ENCODE measurements around the gene PPDPF. TPM values are rescaled to one million over a fixed set of nuclear protein-coding genes. Genes with fewer than 3 reads are reported as not detected.

The PPDPF gene
- total RNA-seq, 1 experiment from 2014 or later = 245 TPM

- Histone ChIP-seq H3K4me3 (ENCODE audit: low read length) (no peak overlapping the region), H3F3A (ENCODE audit: low read length, unreplicated experiment) (peaks cover 5% of the 10 kb centered on the region), H3K27ac (ENCODE audit: low read length) (no peak overlapping the region), H3K79me2 (ENCODE audit: low read length) (peaks cover 8% of the 10 kb centered on the region), H3K9me3 (ENCODE audit: low read length) (no peaks in the 10 kb centered on the region), H3K4me1 (ENCODE audit: insufficient read depth, low read length) (peaks cover 8% of the 10 kb centered on the region), H3K4me2 (ENCODE audit: low read length) (no peak overlapping the region), H4K20me1 (ENCODE audit: low read length) (no peaks in the 10 kb centered on the region), H3K9ac (ENCODE audit: low read length) (no peak overlapping the region), H2AFZ (ENCODE audit: low read length) (no peak overlapping the region), H3K27me3 (ENCODE audit: low read length) (no peaks in the 10 kb centered on the region), H3K9me2 (replicated peaks; ENCODE audit: low read length) (no peaks in the 10 kb centered on the region), H3K36me3 (ENCODE audit: low read depth, low read length) (no peaks in the 10 kb centered on the region)
- intact Hi-C loops (cut with micrococcal nuclease) = loop anchor here (5.0 kb wide), 1 partner anchor 605 kb away; the partner anchor contains the start of gene DIDO1
- TF ChIP-seq EZH2phosphoT487 (IDR thresholded peaks at IDR 0.05; ENCODE audit: borderline replicate concordance, low read length) (no peak), CTCF (conservative IDR thresholded peaks at IDR 0.05; ENCODE audit: low read depth, low read length) (no peak), EZH2 (IDR thresholded peaks at IDR 0.05; ENCODE audit: low read length, unreplicated experiment) (no peak)
- no TSS peak for BruUV-seq (replicated peaks)
- CTCF ChIA-PET = no interaction called here
- ATAC-seq (no peak), DNase-seq (no peak)
- POLR2A ChIA-PET (ENCODE audit: unreplicated experiment) = no interaction called here
Measured at GRCh38 chr20:63531686-63532448, 11.3 kb downstream of the PPDPF start.

GRCh38 chr20:63532449-63532971 lies 11.9 kb downstream of the PPDPF start:
- ChIA-PET CTCF (no interaction called here), POLR2A (ENCODE audit: unreplicated experiment) (no interaction called here)
- Histone ChIP-seq H3F3A (ENCODE audit: low read length, unreplicated experiment) (peaks cover under 1% of the 10 kb centered on the region), H3K9ac (ENCODE audit: low read length) (no peak overlapping the region), H3K27ac (ENCODE audit: low read length) (no peak overlapping the region), H3K9me3 (ENCODE audit: low read length) (no peaks in the 10 kb centered on the region), H3K36me3 (ENCODE audit: low read depth, low read length) (no peaks in the 10 kb centered on the region), H3K27me3 (ENCODE audit: low read length) (no peaks in the 10 kb centered on the region), H2AFZ (ENCODE audit: low read length) (no peak overlapping the region), H3K9me2 (replicated peaks; ENCODE audit: low read length) (no peaks in the 10 kb centered on the region), H3K4me1 (ENCODE audit: insufficient read depth, low read length) (peaks cover 14% of the 10 kb centered on the region), H3K4me3 (ENCODE audit: low read length) (no peak overlapping the region), H3K4me2 (ENCODE audit: low read length) (no peak overlapping the region), H4K20me1 (ENCODE audit: low read length) (no peaks in the 10 kb centered on the region), H3K79me2 (ENCODE audit: low read length) (peaks cover 11% of the 10 kb centered on the region)
- intact Hi-C loops (cut with micrococcal nuclease) = loop anchor here (5.0 kb wide), 1 partner anchor 605 kb away; the partner anchor contains the start of gene DIDO1
- BruUV-seq (replicated peaks) = no TSS peak
- DNase-seq = no peak
- TF ChIP-seq CTCF (conservative IDR thresholded peaks at IDR 0.05; ENCODE audit: low read depth, low read length) (no peak), EZH2 (IDR thresholded peaks at IDR 0.05; ENCODE audit: low read length, unreplicated experiment) (no peak), EZH2phosphoT487 (IDR thresholded peaks at IDR 0.05; ENCODE audit: borderline replicate concordance, low read length) (no peak)
- ATAC-seq = no peak

- ATAC-seq = no peak
- H3K27ac ChIP-seq (ENCODE audit: low read length) = no peak overlapping the region
- CTCF ChIA-PET = no interaction called here
- DNase-seq = no peak
- no peak overlapping the region for H3K4me2 ChIP-seq (ENCODE audit: low read length)
- H3F3A ChIP-seq (ENCODE audit: low read length, unreplicated experiment) = no peaks in the 10 kb centered on the region
- no peak overlapping the region for H3K9ac ChIP-seq (ENCODE audit: low read length)
- H3K9me3 ChIP-seq (ENCODE audit: low read length) = no peaks in the 10 kb centered on the region
- H4K20me1 ChIP-seq (ENCODE audit: low read length) = no peaks in the 10 kb centered on the region
- peaks cover 16% of the 10 kb centered on the region for H3K4me1 ChIP-seq (ENCODE audit: insufficient read depth, low read length)
- BruUV-seq (replicated peaks) = no TSS peak
- POLR2A ChIA-PET (ENCODE audit: unreplicated experiment) = no interaction called here
- H3K27me3 ChIP-seq (ENCODE audit: low read length) = no peaks in the 10 kb centered on the region
- no peak overlapping the region for H3K4me3 ChIP-seq (ENCODE audit: low read length)
- H3K9me2 ChIP-seq (replicated peaks; ENCODE audit: low read length) = no peaks in the 10 kb centered on the region
- no peaks in the 10 kb centered on the region for H3K36me3 ChIP-seq (ENCODE audit: low read depth, low read length)
- no peak for TF ChIP-seq CTCF (conservative IDR thresholded peaks at IDR 0.05; ENCODE audit: low read depth, low read length)
- no peak for TF ChIP-seq EZH2phosphoT487 (IDR thresholded peaks at IDR 0.05; ENCODE audit: borderline replicate concordance, low read length)
- no peak for TF ChIP-seq EZH2 (IDR thresholded peaks at IDR 0.05; ENCODE audit: low read length, unreplicated experiment)
- H3K79me2 ChIP-seq (ENCODE audit: low read length) = peaks cover 11% of the 10 kb centered on the region
- intact Hi-C loops (cut with micrococcal nuclease) = loop anchor here (5.0 kb wide), 1 partner anchor 606 kb away; the partner anchor contains the start of gene DIDO1
- no peak overlapping the region for H2AFZ ChIP-seq (ENCODE audit: low read length)
Measured at GRCh38 chr20:63533388-63533787, 12.8 kb downstream of the PPDPF start.
